HG03196 (cell line): ENCODE data around the gene CPSF7.
A peak's percentile ranks its signal among the peaks of the same experiment; 100 is the strongest.
"Not testable (repeated sequence)": the region's sequence is repeated elsewhere in the genome, so short reads cannot be mapped to it uniquely, and the experiment has no call there.

Experiments
- ATAC-seq: cut with Tn5 transposase; IDR thresholded peaks from one replicate; pipeline ENCODE4 v1.9.1; 2021; ENCODE audit not compliant: unreplicated experiment

Gene CPSF7

GRCh38 chr11:61390161-61390560 lies 39.6 kb downstream of the CPSF7 start:
- no peak for ATAC-seq

- ATAC-seq, result no peak
Observed at GRCh38 chr11:61384271-61385242, 45.2 kb downstream of the CPSF7 start.

- ATAC-seq, result not testable (repeated sequence)
Observed at GRCh38 chr11:61383859-61384258, 45.9 kb downstream of the CPSF7 start.

- no peak for ATAC-seq
Observed at GRCh38 chr11:61380884-61381283, 48.9 kb downstream of the CPSF7 start.

- ATAC-seq, result no peak
Observed at GRCh38 chr11:61378713-61379313, 51.0 kb downstream of the CPSF7 start.

- ATAC-seq, result no peak
Observed at GRCh38 chr11:61377461-61378160, 52.2 kb downstream of the CPSF7 start.

- ATAC-seq, result no peak
Observed at GRCh38 chr11:61375761-61376108, 54.0 kb downstream of the CPSF7 start.

- ATAC-seq, result no peak
Observed at GRCh38 chr11:61372659-61373420, 56.9 kb downstream of the CPSF7 start.

GRCh38 chr11:61370349-61371005 lies 59.3 kb downstream of the CPSF7 start:
- ATAC-seq, result no peak

GRCh38 chr11:61369372-61370348 lies 60.1 kb downstream of the CPSF7 start:
- no peak for ATAC-seq

GRCh38 chr11:61368646-61369045 lies 61.1 kb downstream of the CPSF7 start:
- no peak for ATAC-seq

- no peak for ATAC-seq
Observed at GRCh38 chr11:61367406-61367805, 62.4 kb downstream of the CPSF7 start.

- no peak for ATAC-seq
Observed at GRCh38 chr11:61364012-61364675, 65.6 kb downstream of the CPSF7 start.

GRCh38 chr11:61362542-61362875 lies 67.3 kb downstream of the CPSF7 start:
- no peak for ATAC-seq

GRCh38 chr11:61361741-61362541 lies 67.8 kb downstream of the CPSF7 start, which contains the start of the genes CYB561A3 and TMEM138:
Gene CYB561A3 (minus strand): TSS chr11:61361882. CDS start chr11:61356713, 5,169 bp downstream.
Gene TMEM138 (plus strand): TSS chr11:61362374. CDS start chr11:61364391, 2,017 bp downstream.
- peak; percentile 78 for ATAC-seq

GRCh38 chr11:61361237-61361740 lies 68.5 kb downstream of the CPSF7 start:
- no peak for ATAC-seq

GRCh38 chr11:61359516-61359915 lies 70.3 kb downstream of the CPSF7 start:
- no peak for ATAC-seq

GRCh38 chr11:61358566-61358965 lies 71.2 kb downstream of the CPSF7 start:
- ATAC-seq, result no peak
